HUDEP-2 (cell line): ENCODE data around the gene SH2D4B.

Experiments used
- DNase-seq, 76 experiments: peaks; one replicate each; lab custom pipeline; 2025; ENCODE audit not compliant: unreplicated experiment in 76 of 76; lab: John Stamatoyannopoulos, UW

SH2D4B gene

GRCh38 chr10:80669485-80669884 is 131.8 kb downstream of the SH2D4B start:
- DNase-seq: no peak

- DNase-seq: no peak
Measured at GRCh38 chr10:80670774-80671173, 133.1 kb downstream of the SH2D4B start.

GRCh38 chr10:80671847-80672246 is 134.1 kb downstream of the SH2D4B start:
- DNase-seq: no peak

GRCh38 chr10:80672613-80673012 is 134.9 kb downstream of the SH2D4B start:
- DNase-seq: no peak

- no peak for DNase-seq
Measured at GRCh38 chr10:80674809-80675208, 137.1 kb downstream of the SH2D4B start.

- DNase-seq: no peak
Measured at GRCh38 chr10:80681142-80681541, 143.4 kb downstream of the SH2D4B start.

- DNase-seq: peak in 6 of 76 experiments; percentile 2 to 22 (median 2)
Measured at GRCh38 chr10:80684259-80684658, 146.6 kb downstream of the SH2D4B start.

GRCh38 chr10:80685355-80685754 is 147.7 kb downstream of the SH2D4B start:
- DNase-seq: no peak

- DNase-seq: no peak
Measured at GRCh38 chr10:80686734-80687475, 149.2 kb downstream of the SH2D4B start.

- no peak for DNase-seq
Measured at GRCh38 chr10:80687476-80687789, 149.7 kb downstream of the SH2D4B start.

- DNase-seq: no peak
Measured at GRCh38 chr10:80690434-80690833, 152.7 kb downstream of the SH2D4B start.

GRCh38 chr10:80691441-80691840 is 153.7 kb downstream of the SH2D4B start:
- DNase-seq: no peak

- no peak for DNase-seq
Measured at GRCh38 chr10:80693565-80693964, 155.9 kb downstream of the SH2D4B start.

- no peak for DNase-seq
Measured at GRCh38 chr10:80694930-80695329, 157.2 kb downstream of the SH2D4B start.
